Body of pancreas (tissue), 4 donors: ENCODE data around the gene CHPF2.

ENCODE experiments used
- CTCF ChIP-seq, 7 experiments: fragments of 450-650 bp in 4 of 7; fragments of 200-600 bp in 3 of 7; sonication (generic) in 3 of 7; IDR thresholded peaks; one replicate each; pipeline ENCODE4 v1.5.1; 2016 to 2019; ENCODE audit warnings: antibody characterized with exemption in 7 of 7
- POLR2A ChIP-seq, 3 donors: fragments of 450-650 bp; IDR thresholded peaks; one replicate each; pipeline ENCODE4 v1.6.1; 2016; ENCODE audit warnings: antibody characterized with exemption in 3 of 3, mild to moderate bottlenecking in 2 of 3

- TF ChIP-seq CTCF (IDR thresholded peaks at IDR 0.05) (no peak), POLR2A (IDR thresholded peaks at IDR 0.05) (no peak)
These were observed 34.4 kb upstream of the CHPF2 start for GRCh38 chr7:151197932-151198331.
